Stimulated activated CD8-positive, alpha-beta memory T cell treated with anti-CD3 and anti-CD28 coated beads, Interleukin-4, amount 100 ng/mL, for 48 hours (primary cell): Measurements from ENCODE around the gene TXNDC15.
"Not testable (repeated sequence)": the region's sequence is repeated elsewhere in the genome, so short reads cannot be mapped to it uniquely, and the experiment has no call there.

Experiments used
- DNase-seq: peaks from one replicate; pipeline ENCODE4 v3.0.0-alpha.2; 2020

TXNDC15 gene, protein sequence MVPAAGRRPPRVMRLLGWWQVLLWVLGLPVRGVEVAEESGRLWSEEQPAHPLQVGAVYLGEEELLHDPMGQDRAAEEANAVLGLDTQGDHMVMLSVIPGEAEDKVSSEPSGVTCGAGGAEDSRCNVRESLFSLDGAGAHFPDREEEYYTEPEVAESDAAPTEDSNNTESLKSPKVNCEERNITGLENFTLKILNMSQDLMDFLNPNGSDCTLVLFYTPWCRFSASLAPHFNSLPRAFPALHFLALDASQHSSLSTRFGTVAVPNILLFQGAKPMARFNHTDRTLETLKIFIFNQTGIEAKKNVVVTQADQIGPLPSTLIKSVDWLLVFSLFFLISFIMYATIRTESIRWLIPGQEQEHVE

DNA sequence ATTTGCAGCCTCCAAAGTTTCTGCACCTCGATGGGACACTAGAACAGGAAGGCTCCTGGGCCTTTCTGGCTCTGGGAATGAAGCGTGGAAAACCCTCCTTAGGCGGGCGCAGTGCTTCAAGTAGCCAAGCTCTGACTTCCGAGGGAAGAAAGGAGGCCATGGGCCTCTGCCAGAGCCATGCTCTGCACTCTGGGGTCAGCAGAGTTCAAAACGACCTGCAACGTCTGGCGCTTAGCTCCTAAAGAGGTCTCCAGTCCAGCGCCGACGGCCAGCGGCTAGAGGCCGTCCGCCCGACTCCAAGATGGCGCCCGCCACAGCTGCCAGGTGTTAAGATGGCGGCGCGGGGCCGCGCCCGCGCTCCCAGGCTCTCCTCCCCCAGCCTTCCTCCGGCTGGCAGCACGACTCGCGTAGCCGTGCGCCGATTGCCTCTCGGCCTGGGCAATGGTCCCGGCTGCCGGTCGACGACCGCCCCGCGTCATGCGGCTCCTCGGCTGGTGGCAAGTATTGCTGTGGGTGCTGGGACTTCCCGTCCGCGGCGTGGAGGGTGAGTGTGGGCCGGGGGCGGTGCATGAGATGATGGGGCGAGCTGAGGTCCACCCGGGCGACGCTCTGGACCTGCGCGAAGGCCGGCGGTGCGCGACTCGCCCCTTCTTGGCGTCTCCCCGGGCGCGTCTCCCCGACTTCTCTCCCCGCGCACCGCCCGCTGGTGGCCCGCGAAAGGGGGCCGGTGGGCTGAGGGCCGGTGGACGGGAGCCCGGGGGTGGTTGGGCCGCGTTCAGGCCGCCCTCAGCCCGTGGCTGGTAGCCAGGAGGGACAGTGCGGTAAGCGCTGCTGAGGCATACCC, at the start of gene TXNDC15:
TSS of gene TXNDC15 (plus strand) at position 385 of the 844 bp plus-strand sequence. CDS start at position 442, 57 bp downstream.
- peak; percentile 86 for DNase-seq

DNA sequence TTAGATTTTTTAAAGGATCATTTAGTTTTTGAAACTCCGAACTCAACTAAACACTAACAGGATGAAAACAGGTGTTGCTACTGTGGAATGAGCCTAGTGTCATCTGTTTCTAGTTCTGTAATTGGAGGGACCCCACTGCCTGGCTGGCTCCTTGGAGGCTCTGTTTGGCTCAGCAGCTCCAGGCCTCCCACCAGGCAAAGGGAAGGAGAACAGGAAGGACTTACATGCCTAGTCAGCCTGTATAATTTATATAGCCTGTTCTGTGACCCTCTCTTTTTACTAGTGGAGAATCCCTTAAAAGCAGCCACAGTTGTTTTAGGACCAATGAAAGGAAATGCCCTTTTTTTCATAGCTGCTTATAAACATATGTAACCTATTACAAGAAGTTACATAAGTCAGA, 49.5 kb upstream of the TXNDC15 start:
- no peak for DNase-seq

DNA sequence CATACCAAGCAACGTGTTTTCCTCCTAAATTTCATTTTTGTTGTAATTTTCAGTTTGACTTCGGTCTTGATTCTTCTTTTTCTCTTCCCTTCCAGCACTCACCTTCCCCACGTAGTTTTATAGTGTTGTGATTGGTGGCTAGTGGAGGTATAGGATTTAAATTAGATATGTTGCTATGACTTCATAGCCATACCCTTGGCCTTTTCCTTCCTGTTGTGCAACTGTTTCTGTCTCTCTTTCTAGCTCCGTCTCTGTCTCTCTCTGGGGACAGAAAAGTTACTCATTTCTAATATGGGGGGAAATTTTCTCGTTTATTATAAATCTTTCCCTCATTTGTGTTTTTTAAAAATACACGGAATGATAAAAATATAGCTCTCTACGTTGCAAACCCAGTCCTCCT, 49.0 kb upstream of the TXNDC15 start:
- no peak for DNase-seq

DNA sequence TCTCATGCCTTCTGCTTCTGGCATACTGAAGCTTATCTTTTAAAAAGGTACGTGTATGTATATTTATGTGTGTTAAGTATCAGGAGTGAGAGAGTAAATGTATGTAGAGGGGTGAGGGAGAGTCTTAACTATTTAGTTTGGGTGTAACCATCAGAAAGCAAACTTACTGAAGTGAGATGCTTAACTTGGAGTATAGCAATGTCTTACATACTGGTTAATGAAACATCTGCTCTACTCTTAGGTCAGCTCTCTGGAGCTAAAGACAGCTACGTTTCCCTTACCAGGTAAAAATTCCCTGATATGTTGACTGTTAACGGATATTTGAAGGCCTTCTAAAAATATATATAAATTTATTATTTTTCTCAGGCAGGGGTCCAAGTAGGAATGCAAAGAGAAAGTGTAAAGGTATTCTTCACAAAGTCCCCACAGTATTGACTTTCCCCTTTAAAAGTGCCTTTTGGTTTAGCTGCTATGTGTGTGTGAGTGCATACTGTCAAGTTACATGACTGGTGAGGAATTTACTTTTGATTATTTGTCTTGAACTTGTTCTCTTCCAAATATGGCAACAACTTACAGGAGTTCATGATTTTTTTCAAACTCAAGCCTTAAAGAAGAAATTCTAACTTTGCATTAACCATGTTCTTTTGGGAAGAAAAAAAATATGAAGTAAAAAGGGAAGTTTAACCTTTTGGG, 40.7 kb upstream of the TXNDC15 start:
- no peak for DNase-seq

DNA sequence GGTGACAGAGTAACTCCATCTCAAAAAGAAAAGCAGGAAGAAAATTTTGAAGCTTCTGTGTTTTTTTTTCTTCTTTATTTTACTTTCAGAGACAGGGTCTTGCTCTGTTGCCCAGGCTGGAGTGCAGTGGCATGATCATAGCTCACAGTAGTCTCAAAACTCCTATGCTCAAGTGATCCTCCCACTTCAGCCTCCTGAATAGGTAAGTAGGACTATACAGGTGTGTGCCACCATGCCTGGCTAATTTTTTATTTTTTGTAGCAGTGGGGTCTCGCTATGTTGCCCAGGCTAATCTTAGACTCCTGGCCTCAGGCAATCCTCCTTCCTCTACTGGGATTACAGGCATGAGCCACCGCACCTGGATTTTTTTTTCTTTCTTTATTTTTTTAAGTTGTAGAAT, 38.5 kb upstream of the TXNDC15 start:
- DNase-seq, result no peak

DNA sequence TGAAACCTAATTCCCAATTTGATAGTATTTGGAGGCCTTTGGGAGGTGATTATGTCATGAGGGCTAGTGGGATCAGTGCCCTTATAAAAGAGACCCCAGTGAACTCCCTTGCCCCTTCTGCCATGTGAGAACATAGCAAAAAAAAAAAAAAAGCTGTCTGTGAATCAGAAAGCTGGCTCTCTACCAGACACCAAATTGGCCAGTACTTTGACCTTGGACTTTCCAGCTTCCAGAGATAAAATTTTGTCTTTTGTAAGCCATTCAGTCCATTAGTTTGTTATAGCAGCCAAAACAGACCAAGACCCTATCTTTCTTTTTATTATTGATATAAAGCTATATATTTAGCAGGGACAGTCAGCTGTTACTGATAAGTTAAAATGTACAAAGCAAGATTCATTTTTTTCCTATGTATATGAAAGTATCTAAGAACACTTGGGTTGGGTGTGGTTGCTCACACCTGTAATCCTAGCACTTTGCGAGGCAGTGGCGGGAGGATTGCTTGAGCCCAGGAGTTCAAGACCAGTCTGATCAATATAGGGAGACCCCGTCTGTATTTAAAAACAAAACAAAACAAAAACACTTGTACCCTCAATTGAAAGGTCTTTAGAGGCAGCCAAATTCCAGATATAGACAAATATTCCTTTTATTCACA, 36.5 kb upstream of the TXNDC15 start:
- DNase-seq, result no peak

DNA sequence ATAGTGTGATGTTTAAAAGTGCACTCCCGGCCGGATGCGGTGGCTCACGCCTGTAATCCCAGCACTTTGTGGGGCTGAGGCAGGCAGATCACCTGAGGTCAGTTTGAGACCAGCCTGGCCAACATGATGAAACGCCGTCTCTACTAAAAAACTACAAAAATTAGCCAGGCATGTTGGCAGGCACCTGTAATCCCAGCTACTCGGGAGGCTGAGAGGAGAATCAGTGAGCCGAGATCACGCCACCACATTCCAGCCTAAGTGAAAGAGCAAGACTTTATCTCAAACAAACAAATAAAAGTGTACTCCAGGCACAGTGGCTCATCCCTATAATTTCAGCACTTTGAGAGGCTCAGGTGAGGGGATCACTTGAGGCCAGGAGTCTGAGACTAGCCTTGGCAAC, 35.8 kb upstream of the TXNDC15 start:
- not testable (repeated sequence) for DNase-seq

DNA sequence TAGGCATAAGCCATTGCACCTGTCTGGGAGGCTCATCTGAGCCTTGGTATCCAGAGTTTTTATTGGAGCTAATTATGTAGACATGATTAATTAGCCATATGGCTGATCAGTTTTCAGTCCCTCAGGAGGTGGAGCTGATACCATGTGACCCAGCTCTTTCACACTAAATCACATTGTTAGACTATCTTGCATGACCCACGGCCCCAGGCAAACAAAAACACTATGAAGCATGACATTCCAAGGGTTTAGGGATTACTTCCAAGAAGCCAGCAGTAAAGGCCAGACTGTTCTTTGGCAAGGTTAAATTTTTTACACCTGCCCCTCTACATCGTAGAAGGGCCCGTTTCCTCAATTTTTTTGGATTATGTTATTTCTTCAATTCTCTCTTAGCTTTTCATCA, 33.4 kb upstream of the TXNDC15 start:
- DNase-seq, result no peak

DNA sequence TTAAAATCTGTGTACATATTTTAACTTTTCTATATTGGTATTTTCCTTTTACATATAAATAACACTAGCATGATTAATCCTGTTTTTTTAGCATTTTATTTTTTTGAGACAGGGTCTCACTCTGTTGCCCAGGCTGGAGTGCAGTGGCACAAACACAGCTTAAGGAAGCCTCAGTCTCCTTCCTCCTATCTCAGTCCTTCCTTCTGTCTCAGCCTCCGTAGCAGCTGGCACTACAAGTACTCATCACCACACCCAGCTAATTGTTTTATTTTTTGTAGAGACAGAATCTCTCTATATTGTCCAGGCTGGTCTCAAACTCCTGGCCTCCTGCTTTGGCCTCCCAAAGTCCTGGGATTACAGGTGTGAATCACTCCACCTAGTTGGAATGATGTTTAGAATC, 29.9 kb upstream of the TXNDC15 start:
- DNase-seq, result no peak

DNA sequence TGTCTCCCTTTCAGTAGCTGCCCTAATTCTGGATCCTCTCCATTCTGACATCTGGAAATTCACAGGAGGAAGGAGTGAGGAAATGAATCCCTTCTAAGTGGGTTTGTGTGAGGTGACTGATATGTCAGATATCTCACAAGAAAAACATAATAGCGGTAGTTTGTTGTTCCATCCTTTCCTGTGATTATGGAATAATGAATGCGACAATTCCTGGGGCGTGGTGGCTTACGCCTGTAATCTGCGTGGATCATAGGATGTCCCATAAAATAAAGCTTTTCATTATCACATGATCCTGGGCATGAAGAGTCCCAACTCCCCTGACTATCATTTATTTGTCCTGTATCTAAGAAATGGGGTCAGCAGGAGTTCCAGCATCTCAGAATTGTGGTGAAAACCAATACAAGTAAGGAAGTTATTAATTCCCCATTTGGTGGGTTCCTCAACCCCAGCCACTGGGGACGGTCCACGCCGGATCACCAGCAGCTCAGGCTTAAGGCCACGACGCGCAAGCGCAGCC, 28.8 kb upstream of the TXNDC15 start:
- DNase-seq, result no peak

DNA sequence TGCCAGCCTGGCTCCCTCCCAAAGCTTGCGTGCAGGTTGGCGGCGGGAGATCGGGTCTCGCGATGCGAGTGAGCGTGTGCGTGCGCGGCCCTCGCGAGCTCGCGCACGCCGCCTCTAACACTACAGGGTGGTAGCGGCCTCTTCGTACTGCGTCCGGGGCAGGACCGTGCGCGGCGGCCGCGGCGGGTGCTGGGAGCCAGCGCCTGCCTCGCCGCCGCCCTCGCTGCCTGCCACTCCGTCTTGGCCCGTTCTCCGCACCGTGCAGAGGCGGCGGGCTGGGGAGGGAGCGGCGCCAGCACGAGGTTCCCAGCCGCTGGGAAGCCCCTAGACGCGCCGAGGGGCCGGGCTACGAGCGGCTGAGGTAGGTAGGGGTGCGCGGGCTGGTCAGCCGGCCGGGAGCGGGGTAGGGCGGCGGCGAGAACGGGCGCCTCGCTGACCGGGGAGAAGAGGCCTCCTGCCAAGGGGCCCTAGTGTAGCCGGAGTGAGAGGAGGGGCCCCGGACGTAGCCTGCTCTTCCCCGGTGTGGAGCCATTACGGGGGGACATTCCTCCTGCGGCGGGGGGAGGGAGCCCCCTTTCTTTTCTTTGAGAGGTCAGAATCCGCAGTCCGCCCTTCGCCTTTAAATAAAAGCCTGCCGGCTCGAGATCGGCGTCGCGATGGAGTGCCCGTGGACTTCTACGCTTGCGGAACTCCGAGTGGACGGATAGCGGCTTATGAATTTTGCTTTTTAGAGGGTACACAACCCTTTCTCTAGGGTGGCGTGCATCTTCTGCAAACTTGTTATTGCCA, 28.1 kb upstream of the TXNDC15 start, which contains the start of gene C5orf24:
TSS of gene C5orf24 (plus strand) at position 117 of the 789 bp plus-strand sequence. CDS start 8,933 bp downstream, outside the sequence.
- peak; percentile 94 for DNase-seq

DNA sequence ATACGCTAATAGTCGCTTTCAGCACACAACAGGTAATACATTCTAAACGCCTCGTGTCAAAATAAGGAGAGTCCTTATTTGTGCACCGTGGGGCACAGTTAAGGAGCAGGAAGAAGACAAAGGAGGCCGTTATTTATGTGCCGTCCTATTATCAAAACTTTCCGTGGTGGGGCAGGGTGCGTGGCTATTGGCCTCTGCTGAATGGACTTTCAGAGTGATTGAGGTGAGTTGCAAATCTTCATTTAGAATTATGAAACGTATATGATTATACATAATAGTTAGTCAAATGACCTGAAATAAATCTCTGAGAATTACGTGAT, 27.6 kb upstream of the TXNDC15 start:
- peak; percentile 44 for DNase-seq

DNA sequence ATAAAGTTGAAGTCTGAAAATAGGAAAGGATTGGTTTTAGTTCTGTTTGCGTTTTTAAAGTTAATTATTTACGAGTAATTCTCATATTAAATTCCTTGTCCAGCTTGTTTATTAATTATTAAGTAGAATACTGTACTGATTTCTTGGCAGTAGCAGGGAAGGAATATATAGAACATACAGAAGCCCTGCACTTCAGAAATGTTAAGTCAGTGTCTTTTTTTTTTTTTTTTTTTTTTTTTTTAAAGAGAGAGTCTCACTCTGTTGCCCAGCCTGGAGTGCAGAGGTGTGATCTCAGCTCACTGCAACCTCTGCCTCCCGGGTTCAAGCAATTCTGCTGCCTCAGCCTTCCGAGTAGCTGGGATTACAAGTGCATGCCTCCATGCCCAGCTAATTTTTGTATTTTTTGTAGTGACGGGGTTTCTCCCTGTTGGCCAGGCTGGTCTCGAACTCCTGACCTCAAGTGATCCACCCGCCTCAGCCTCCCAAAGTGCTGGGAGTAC, 24.7 kb upstream of the TXNDC15 start:
- DNase-seq, result not testable (repeated sequence)

DNA sequence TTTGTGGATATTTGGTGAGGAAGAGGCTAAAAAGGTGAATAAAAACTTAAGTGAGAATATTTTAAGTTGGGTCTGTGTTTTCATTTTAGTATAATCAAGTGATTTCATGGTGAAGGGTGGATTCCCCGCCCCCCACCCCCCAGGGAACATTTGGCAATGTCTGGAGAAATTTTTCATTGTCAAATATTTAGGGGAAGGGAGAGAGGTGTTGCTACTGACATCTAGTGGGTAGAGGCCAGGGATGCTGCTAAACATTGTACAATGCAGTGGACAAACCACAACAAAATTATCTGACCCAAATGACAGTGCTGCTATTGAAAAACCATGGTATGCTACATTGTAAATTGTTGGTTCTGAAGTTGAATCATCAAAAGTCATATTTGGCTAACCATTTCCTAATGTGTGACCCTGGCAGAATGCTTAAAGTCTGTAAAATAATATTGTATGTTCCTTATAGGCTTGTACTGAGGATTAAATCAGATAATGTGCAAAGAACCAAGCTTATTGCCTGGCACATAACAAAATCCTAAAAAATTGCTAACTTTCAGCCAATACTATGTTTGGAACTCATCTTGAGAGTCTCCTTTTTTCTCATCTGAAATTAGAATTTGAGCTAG, 22.8 kb upstream of the TXNDC15 start:
- no peak for DNase-seq

DNA sequence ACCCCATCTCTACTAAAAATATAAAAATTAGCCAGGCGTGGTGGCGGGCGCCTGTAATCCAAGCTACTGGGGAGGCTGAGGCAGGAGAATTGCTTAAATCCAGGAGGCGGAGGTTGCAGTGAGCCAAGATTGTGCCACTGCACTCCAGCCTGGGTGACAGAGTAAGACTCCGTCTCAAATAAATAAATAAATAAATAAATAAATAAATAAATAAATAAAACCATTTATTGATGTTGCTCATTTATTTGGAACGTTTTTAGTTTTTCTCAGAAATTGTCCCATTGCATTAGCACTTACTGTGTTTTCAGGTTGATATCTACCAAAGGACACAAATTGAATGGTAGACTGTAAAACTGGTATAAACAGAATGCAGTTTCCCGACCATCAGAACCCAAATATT, 17.7 kb upstream of the TXNDC15 start:
- DNase-seq, result not testable (repeated sequence)

DNA sequence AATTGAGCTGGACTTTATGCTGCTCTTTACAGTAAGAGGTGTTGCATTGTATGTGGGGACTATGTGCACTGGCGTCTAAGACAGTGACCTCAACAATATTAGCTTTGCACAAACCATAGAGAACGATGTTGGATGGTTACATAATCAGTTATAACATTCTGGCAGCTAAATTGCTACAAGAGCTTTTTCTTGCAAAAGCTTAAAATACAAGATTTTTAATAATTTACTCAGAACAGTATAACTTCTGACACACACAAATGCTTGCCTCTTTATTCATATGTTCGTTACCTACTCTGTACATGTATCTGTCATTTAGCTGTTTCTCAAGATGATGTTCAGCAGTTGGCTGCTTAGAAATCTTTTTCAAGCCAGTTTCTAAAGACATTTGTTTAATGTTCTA, 16.8 kb upstream of the TXNDC15 start:
- DNase-seq, result no peak

DNA sequence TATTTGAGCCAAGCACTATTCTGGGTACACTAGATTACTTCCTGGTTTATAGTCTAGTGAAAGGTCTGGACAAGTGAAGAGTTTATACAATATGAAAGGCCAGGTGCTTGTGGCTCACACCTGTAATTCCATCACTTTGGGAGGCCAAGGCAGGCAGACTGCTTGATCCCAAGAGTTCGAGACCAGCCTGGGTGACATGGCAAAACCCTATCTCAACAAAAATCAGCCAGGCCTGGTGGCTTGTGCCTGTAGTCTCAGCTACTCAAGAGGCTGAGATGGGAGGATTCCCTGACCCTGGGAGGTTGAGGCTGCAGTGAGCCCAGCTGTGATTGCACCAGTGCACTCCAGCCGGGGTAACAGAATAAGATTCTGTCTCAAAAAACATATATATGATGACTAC, 9.5 kb upstream of the TXNDC15 start:
- DNase-seq, result no peak

DNA sequence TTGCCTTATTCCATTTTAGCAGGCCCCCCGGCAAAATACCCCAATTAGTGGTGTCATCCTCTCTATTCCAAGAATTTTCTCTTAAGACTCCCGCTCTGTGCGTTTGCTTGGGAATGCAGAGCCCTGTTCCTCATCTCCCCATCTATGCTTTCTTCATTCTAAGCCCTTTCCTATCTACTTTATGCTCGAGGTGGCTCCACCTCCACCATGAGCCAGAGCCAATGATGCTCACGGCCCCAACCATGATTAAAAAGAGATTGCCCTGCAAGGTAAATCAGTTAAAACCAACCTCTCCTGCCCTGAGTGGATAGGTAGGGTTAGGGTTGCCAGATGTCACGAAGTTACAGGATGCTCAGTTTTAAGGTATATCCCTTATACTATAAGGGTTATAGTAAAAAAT, 677 bp upstream of the TXNDC15 start:
- peak; percentile 35 for DNase-seq

DNA sequence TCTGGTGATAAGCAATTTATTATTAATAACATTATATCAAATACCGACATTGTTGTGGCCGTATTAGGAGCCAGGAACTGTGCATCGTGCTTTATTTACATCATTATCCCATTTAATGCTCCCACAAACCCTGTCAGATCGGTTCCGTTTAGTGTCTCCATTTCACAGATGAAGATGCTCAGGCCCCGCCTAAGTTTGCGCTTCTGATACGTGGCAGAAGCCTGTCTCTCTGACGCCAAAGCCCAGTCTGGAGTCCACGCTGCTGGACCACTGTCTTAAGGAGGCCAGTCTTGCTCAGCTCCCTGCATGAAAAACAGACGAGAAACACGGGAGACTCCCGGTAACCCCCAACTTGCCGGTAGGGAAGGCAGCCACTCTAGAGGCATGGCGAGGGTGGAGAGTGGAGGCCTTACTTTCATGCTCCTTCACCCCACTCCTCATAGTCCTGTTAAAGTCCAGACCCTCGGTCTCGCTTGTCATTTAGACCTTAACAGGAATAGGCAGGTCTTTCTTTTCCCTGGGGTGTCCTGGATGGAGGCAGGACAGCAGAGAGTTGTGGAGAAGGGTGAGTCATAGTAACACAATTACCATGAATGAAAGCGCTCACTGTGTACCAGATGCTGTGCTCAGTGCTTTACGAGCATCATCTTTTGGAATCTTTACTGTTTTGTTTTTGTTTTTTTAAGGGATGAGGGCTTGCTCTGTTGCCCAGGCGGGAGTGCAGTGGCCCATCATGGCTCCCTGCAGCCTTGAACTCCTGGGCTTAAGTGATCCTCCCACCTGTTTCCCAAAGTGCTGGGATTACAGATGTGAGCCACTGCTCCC, 872 bp downstream of the TXNDC15 start:
- DNase-seq, result peak; percentile 64

DNA sequence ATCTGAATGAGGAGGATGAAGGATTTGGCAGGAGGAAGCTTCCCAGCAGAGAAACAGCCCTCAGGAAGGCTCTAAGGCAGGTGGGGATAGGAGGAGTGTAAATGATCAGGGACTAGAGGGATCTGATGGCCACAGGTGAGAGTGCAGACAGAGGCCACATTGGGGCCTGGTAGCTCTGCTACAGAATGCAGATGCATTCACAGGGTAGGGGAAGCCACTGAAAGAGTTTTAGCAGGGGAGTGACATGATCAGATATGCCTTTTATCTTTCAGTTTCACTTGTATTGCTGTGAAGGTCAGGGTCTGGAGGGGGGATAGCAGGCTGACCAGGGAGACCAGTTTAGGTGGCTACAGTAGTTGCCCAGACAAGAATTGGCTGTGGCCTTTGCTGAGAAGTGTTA, 3.0 kb downstream of the TXNDC15 start:
- DNase-seq, result no peak
